HG03571 (cell line): Measurements from ENCODE around the gene TPM2.

ENCODE experiments used
- ATAC-seq: cut with Tn5 transposase; IDR thresholded peaks from one replicate; pipeline ENCODE4 v1.9.1; 2021; ENCODE audit not compliant: unreplicated experiment

TPM2 gene

GRCh38 chr9:35696520-35697215 lies 6.9 kb upstream of the TPM2 start:
- ATAC-seq, result peak; percentile 51

DNA sequence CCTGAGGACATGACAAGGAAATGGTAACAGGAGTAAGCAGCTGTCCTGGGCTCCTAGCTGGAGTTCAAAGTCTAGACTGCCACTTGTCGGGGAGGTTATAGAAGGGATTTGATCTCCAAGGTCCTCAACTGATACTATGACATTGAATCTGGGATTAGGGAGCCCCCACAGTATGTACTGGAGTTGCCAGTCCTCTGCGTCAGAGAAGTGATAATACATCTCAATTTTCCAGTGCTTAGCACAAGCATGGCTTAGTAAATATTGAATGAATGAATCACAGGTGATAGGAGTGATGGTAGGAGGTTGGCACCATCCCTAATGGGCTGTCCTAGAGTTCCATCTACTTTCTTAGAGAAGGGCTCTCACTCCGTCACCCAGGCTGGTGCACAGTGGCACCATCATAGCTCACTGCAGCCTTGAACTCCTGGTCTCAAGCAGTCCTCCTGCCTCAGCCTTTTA lies 6.2 kb upstream of the TPM2 start:
- ATAC-seq, result no peak

GRCh38 chr9:35691757-35692301 lies 2.1 kb upstream of the TPM2 start:
- ATAC-seq, result no peak

GRCh38 chr9:35691334-35691650 lies 1.6 kb upstream of the TPM2 start:
- ATAC-seq, result no peak

DNA sequence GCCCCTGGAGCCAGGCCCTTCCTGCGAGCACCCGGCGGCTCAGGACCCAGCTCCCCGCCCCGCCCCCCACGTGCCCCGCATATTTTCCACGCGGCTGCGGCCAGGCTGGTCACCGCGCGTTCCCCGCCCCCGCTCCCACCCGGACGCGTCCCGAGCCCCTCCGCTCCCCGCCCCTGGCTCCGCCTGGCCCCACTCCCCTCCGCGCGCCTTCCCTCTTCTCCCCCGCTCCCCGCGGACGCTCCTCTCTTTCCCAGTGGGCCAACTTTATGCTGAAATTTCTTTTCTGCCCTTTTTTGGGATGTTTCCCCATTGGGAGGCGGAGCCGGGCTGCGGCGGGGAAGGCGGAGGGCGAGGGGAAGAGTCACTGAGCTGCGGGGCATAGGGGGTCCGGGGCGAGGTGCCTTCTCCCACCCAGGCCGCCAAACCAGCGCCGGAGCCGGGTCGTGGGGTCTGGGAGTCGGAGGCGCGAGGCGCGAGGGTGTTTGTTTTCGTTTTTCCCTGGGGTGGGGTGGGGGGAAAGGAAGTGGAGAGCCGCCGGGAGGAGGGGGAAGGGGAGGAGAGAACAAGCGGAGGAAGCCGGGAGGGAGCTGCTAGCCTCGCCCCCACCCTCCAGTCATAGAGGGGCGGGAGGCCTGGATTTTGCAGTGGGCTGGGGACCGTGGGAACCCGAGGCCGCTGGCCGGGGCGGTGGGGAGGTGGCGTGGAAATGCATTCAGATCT lies 1.0 kb upstream of the TPM2 start:
- ATAC-seq, result no peak

GRCh38 chr9:35690294-35690613 lies 529 bp upstream of the TPM2 start:
- ATAC-seq, result no peak

DNA sequence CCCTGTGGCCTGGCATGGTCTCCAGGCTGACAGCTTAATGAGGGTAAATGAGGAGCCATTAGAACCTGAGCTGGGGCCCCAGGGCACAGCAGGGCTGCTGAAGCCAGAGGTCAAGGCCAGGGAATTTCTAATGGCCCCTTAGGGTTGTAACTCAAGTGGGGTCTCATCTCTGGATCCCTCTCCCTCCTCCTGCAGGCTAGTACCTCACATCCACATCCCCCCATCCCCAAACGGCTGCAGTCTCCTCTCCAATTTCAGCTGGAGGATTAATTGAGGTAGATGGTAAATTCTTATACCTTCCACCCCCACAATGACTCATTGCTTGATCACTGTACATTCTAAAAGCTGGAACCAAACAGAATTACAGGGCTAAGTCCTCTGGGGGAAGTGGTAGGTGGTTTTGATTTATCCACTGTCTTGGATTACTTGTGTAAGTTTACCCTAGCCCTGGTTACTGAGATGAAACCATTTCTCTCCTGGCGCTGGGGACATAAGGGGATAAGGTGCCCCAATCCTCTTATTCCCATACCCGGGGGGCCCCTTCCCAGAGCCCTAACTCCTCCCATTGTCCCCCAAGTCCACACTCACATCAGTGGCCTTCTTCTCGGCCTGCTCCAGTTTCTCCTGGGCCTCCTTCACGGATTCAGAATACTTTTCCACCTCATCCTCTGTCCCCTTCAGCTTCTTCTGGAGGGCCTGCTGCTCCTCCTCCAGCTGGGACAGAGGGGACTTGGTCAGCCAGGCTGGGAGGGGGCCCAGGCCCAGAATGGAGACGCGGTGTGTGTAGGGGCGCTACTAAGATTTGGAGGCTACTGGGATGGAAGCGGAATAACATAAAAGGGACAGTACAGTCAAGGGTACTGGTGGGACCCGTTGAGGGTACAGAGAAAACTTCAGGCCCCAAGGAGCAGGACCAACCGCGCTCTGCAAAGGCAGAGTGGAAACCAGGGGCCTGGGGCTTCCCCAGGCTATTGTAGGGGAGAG lies 875 bp downstream of the TPM2 start:
- ATAC-seq, result no peak

DNA sequence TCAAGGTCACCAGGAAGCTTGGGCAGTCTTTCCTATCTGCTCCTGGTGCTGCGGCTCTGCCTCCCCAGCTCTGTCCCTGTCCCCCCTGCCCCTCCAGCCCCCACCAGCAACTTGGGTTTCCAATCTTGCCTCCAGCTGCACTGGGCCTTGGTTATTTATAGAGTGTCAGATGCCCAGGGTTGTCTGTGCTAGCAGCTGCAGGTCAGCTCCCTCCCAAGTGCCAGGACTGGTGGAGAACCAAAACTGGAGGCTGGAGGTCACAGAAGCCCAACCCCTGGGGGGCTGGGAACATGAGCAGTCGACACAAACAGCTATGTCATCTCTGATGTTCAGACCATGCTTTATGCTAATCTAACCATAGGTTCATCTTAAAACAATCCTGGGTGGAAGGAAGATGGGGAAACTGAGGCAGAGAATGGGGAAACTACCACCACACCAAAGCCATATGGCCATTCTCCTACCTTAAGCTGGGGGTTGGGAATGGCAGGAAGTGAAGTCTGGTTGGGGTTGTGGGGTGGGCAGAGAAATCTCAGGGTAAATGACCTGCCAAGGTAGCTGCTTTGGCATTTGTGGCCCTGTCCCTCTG lies 1.7 kb downstream of the TPM2 start:
- no peak for ATAC-seq

GRCh38 chr9:35687306-35687705 lies 2.4 kb downstream of the TPM2 start:
- no peak for ATAC-seq

DNA sequence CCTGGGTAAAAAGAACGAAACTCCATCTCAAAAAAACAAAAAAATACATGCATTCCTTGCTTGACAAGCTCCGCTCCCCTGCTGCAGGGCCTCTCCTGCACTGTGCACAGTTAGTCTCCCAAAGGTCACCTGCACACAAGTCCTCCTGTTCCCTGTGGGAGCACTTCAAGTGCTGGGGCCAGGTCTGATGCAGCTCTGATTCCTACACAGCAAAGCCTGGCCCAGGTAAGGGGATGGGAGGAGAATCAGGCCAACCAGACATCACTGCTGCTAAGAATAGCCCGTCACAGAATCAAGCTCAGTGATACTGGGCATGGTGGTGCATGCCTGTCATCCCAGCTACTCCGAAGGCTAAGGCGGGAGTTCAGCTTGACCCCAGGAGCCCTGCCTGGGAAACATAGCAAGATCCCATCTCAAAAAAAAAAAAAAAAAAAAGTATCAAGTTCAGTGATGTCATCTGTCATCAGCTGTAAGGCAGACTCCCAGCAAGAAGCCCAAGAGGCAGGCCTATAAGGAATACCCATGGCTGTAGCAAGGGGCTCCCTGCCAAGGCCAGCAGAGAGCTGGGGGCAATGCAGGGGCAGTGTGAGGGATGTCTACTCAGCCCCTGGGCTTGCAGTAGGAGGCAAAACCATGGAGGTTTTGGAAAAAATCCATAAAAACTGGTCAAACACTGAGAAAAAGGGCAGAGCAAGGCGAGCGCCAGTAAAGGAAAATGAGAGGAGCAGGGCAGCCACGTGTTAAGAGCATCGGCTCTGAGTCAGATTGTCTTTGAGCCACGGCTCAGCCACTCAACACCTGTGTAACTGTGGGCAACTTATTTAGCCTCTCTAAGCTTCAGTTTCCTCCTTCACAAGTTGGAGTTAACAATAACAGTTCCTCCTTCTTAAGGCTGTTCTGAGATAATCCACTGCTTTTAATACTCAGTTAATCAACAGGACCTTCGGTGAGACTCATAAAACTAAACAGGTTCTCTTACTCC lies 3.2 kb downstream of the TPM2 start:
- no peak for ATAC-seq

GRCh38 chr9:35685506-35685905 lies 4.2 kb downstream of the TPM2 start:
- ATAC-seq, result no peak

GRCh38 chr9:35684921-35685320 lies 4.8 kb downstream of the TPM2 start:
- ATAC-seq, result no peak

- no peak for ATAC-seq
Observed at GRCh38 chr9:35683323-35683722, 6.4 kb downstream of the TPM2 start.

- no peak for ATAC-seq
Observed at GRCh38 chr9:35682520-35683315, 7.0 kb downstream of the TPM2 start.

- ATAC-seq, result no peak
Observed at GRCh38 chr9:35682051-35682450, 7.7 kb downstream of the TPM2 start.

GRCh38 chr9:35681341-35682002 lies 8.3 kb downstream of the TPM2 start:
- no peak for ATAC-seq

DNA sequence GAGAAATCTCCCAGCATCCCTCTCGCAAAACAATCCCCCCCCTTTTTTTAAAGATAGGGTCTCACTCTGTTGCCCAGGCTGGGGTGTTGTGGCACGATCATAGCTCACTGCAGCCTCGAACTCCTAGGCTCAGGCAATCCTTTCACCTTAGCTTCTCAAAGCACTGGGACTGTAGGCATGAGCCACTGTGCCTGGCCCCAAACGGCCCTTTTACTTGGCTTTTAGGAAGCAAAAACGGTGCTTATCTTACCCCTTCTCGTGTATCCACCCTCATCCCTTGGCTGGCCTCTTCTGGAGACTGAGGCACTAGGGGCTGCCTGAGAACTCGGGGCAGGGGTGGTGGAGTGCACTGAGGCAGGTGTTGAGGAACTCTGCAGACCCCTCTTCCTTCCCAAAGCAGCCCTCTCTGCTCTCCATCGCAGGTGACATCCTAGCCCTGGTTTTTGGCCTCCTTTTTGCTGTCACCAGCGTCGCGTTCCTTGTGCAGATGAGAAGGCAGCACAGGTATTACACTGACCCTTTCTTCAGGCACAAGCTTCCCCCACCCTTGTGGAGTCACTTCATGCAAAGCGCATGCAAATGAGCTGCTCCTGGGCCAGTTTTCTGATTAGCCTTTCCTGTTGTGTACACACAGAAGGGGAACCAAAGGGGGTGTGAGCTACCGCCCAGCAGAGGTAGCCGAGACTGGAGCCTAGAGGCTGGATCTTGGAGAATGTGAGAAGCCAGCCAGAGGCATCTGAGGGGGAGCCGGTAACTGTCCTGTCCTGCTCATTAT lies 9.2 kb downstream of the TPM2 start:
- ATAC-seq, result no peak
